H1 (cell line): ENCODE measurements around the gene DNAJC17. TPM values are rescaled to one million over a fixed set of nuclear protein-coding genes. Genes with fewer than 3 reads are reported as not detected.

ENCODE experiments used
- ATF3 ChIP-seq: IDR thresholded peaks from 2 replicates; pipeline ENCODE4 v1.6.1; 2011; ENCODE audit warnings: low read depth, mild to moderate bottlenecking, low read length; ENCODE audit not compliant: insufficient read depth
- BACH1 ChIP-seq: IDR thresholded peaks from 2 replicates; pipeline ENCODE4 v1.6.1; 2012; ENCODE audit warnings: low read length, improper control_type of control experiment
- BRCA1 ChIP-seq: IDR thresholded peaks from 2 replicates; pipeline ENCODE4 v1.6.1; 2012; ENCODE audit warnings: low read depth, low read length, improper control_type of control experiment
- CEBPB ChIP-seq: IDR thresholded peaks from 2 replicates; pipeline ENCODE4 v1.6.1; 2012; ENCODE audit warnings: low read depth, low read length
- CHD7 ChIP-seq: fragments of 300-600 bp; sonication (generic); IDR thresholded peaks from 2 replicates; pipeline ENCODE4 v1.7.1; 2012; ENCODE audit warnings: low read length, moderate library complexity, mild to moderate bottlenecking, inconsistent platforms; ENCODE audit not compliant: insufficient replicate concordance
- GTF2F1 ChIP-seq: IDR thresholded peaks from 2 replicates; pipeline ENCODE4 v1.6.1; 2012; ENCODE audit warnings: low read depth, low read length, improper control_type of control experiment, borderline replicate concordance
- HDAC2 ChIP-seq, 2 experiments: fragments of 300-600 bp in 1 of 2; sonication (generic) in 1 of 2; IDR thresholded peaks; 2 replicates each; pipeline ENCODE4 v1.6.1; 2011 to 2012; ENCODE audit warnings: low read depth in 2 of 2, low read length in 2 of 2, mild to moderate bottlenecking in 2 of 2, moderate library complexity in 2 of 2, borderline replicate concordance in 1 of 2, inconsistent platforms in 1 of 2
- NRF1 ChIP-seq: IDR thresholded peaks from 2 replicates; pipeline ENCODE4 v1.6.1; 2011; ENCODE audit warnings: mild to moderate bottlenecking, low read depth, low read length, improper control_type of control experiment
- SP2 ChIP-seq: IDR thresholded peaks from 2 replicates; pipeline ENCODE4 v1.6.1; 2012; ENCODE audit warnings: mild to moderate bottlenecking, low read length, inconsistent platforms
- SRF ChIP-seq: IDR thresholded peaks from 2 replicates; pipeline ENCODE4 v1.6.1; 2011; ENCODE audit warnings: mild to moderate bottlenecking, low read depth, low read length, moderate library complexity
- polyA plus RNA-seq, 7 experiments: library from polyadenylated mRNA; depleted of rRNA in 3 of 7; stranded (reverse) in 5 of 7; unstranded in 2 of 7; fragments of >200 nt in 5 of 7; fragments of 200-250 nt in 2 of 7; gene quantifications; 1 replicate in 5 of 7; 2 replicates in 1 of 7; 4 replicates in 1 of 7; pipeline versions ENCODE4 v1.2.1 to v1.2.3, GENCODE V29; 2011 to 2013; ENCODE audit warnings: missing spikeins in 2 of 7, mixed read lengths in 2 of 7
- total RNA-seq: library from RNA; stranded (reverse); fragmentation: NEBNext Ultra II Directional; extraction: Animal tissue kit (Norgen Biotek cat#: 25700); gene quantifications from 2 replicates; pipeline ENCODE4 v1.2.1, GENCODE V29; 2021

DNAJC17 gene
- total and polyA plus RNA-seq, 2 of the 8 experiments (the other 6 are each of a cell fraction or from before 2014, with no cell fraction given) = 39.5 to 45.4 TPM

DNA sequence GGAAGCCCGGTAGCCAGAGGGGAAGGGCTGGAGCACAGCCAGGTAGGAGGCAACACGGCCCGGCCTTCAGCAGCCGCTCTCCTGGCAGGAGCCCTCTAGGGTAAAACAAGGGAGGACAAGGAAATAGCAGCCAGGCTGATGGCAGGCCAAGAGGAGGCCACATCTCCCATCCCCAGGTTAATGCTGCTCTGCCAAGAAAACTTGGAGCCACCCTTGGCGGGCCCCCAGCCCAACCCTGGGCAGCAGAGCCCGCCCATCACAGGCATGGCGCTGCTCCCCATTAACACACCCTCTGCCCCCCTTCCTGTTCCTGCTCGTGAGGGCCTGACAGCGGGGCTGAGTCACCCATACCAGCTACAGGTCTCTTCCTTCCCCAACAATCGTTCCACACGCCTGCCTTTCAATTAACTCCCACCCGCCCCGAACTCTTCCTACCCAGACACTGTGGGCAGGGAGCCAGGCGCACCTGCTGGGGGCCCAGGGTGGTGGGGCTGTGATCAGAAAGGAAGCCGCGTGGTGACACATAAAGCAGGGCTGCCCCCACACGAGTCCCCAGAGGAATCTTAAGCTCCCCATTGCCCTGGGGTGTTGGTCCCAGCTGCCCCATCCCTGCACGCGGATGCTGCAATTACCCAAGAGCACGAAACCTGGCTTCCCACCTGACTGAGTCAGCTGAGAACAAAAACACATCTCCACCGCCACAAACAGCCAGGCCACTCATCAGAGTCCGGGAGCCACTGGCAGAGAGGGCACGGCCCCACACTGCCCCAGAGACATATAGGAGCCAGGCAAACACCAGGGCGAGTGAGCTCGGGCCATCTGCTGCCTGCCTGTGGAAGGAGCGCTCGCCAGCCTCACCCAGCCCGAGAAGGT is 37.8 kb downstream of the DNAJC17 start, which contains the start of gene C15orf62 (continued):
- no peak for TF ChIP-seq CHD7
- no peak for TF ChIP-seq HDAC2 (IDR thresholded peaks at IDR 0.05; ENCODE audit: borderline replicate concordance in 1 of 2, low read depth in 2 of 2, low read length in 2 of 2)
- TF ChIP-seq NRF1 = no peak
- TF ChIP-seq ATF3 = no peak
- no peak for TF ChIP-seq SP2
- no peak for TF ChIP-seq SRF
- TF ChIP-seq CEBPB = no peak
- no peak for TF ChIP-seq BACH1
- no peak for TF ChIP-seq GTF2F1
- TF ChIP-seq BRCA1 = no peak
